NOMO-1 treated with DMSO at 0.1 percent for 48 hours (cell line): Measurements from ENCODE around the gene NELFE.
A peak's percentile ranks its signal among the peaks of the same experiment; 100 is the strongest.
"Not testable (repeated sequence)": the region's sequence is repeated elsewhere in the genome, so short reads cannot be mapped to it uniquely, and the experiment has no call there.

ENCODE experiments used
- DNase-seq: peaks from one replicate; lab custom pipeline; 2025; ENCODE audit not compliant: unreplicated experiment; lab: John Stamatoyannopoulos, UW

Gene NELFE

DNA sequence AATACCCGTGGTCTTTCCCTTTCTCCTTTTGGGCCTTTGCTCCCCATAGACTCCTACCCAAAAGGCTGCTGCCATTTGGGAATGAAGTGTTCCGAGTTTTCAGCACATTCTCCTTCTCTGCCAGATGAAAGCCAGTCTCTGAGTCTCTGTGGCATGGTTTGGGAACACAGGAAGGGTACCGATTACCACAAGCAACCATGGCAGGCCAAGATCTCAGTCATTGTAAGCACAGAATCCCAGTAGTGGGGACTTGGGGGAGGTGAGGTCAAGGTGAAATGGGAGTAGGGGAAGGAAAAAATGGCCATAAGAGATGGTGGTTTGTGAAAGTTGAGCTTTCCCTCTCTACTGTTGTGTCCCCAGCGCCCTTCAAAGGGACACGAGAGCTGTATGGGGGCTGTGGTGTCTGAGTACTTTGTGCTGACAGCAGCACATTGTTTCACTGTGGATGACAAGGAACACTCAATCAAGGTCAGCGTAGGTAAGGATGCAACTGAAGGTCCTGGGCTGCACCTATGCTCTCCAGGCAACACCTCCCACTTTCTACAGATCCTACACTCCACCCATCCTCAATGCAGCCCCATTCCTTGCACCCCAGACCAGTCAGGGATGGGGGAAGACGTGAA, 8.7 kb downstream of the NELFE start:
- no peak for DNase-seq

DNA sequence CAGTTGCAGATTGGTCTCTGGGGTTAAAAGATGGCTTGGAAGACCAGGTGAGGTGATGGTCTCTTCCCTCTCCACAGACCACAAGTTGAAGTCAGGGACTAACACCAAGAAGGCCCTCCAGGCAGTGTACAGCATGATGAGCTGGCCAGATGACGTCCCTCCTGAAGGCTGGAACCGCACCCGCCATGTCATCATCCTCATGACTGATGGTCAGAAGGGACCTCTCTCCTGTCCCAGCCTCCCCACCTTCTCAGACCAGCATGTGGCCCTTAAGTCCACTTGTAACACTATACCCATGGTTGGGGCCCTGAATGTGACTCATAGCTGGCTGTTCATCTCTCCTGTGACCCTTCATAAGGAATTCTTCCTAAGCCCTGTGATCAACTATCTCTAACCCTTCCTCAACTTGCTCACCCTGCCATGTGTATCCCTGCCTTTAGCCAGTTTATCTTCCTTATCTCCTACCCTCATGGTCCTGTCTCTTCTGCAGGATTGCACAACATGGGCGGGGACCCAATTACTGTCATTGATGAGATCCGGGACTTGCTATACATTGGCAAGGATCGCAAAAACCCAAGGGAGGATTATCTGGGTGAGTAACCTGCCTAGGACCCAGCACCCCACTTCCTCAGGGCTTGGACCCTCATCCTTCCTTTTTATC, 9.9 kb downstream of the NELFE start:
- DNase-seq = no peak

GRCh38 chr6:31948306-31948705, 10.5 kb downstream of the NELFE start:
- no peak for DNase-seq

- DNase-seq = no peak
Measured at GRCh38 chr6:31947864-31948263, 10.9 kb downstream of the NELFE start.

DNA sequence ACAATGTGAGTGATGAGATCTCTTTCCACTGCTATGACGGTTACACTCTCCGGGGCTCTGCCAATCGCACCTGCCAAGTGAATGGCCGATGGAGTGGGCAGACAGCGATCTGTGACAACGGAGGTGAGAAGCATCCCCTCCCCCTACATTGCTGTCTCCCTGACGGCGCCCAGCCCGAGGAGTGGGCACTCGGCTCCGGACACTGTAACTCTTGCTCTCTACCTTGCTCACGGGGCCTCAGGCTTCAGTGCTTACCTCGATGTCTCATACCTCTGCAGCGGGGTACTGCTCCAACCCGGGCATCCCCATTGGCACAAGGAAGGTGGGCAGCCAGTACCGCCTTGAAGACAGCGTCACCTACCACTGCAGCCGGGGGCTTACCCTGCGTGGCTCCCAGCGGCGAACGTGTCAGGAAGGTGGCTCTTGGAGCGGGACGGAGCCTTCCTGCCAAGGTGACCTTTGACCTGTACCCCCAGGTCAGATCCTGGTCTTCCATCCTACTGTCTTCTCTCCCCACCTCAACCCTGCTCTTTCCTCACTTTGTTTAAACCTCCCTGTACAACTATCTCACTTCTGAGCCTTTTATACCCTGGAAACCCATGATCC, 11.6 kb downstream of the NELFE start:
- DNase-seq = no peak

GRCh38 chr6:31946370-31946885, 12.3 kb downstream of the NELFE start:
- DNase-seq = no peak

- DNase-seq = no peak
Measured at GRCh38 chr6:31945507-31946369, 13.0 kb downstream of the NELFE start, which contains the start of gene CFB. CFB (plus strand) TSS chr6:31946095; CDS start chr6:31946222, 127 bp downstream.

DNA sequence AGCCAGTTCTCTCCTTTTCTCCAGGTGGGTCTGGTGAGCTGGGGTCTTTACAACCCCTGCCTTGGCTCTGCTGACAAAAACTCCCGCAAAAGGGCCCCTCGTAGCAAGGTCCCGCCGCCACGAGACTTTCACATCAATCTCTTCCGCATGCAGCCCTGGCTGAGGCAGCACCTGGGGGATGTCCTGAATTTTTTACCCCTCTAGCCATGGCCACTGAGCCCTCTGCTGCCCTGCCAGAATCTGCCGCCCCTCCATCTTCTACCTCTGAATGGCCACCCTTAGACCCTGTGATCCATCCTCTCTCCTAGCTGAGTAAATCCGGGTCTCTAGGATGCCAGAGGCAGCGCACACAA, 13.6 kb downstream of the NELFE start:
- no peak for DNase-seq

DNA sequence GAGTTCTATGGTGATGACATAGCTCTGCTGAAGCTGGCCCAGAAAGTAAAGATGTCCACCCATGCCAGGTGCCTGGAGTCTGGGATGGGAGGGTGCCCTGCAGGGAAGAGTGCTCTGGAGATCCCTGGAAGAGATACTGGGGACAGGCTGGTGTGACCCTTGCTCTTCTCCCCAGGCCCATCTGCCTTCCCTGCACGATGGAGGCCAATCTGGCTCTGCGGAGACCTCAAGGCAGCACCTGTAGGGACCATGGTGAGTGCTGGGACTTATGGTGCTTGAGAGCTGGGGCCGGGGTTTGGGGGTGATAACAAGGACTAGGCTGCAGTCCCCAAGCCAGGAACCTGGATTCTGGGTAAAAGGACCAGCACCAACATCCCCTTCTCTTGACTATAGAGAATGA, 15.0 kb downstream of the NELFE start:
- DNase-seq = no peak

DNA sequence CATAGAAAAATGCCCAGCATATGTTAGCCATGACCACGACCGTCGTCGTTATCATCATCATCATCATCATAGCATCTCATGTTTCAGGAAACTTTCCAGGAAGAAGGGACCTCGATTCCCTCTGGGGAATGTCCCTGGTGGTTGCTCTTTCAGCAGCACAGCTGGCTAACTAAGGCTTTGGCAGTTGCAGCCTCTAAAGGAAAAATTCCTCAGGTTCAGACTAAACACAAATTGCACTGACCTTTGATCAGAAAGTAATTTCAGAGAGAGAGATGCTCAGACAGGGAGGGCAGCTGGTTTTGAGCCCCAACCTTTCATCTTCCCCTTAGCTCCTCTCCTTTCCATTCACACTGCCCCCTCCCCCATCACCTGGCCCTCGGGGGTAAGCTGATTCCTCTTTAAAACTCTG, 18.5 kb downstream of the NELFE start:
- DNase-seq = no peak

GRCh38 chr6:31935823-31936222, 22.9 kb downstream of the NELFE start:
- DNase-seq = no peak

- DNase-seq = no peak
Measured at GRCh38 chr6:31935021-31935420, 23.8 kb downstream of the NELFE start.

- no peak for DNase-seq
Measured at GRCh38 chr6:31933537-31933936, 25.2 kb downstream of the NELFE start.

GRCh38 chr6:31932137-31932536, 26.6 kb downstream of the NELFE start:
- not testable (repeated sequence) for DNase-seq

DNA sequence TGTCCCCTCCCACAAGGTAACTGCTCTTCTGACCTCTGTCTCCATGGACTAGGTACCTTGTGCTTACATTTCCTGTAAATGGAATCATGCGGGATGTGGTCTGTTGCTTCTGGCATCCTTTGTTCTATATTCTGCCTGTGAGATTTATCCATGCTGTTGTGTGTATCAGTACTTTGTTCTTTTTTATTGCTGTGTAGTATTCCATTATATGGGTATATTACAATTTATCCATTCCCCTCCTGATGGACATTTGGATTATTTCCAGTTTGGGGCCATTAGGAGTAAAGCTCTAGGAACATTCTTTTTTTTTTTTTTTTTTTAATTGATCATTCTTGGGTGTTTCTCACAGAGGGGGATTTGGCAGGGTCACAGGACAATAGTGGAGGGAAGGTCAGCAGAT, 27.8 kb downstream of the NELFE start:
- no peak for DNase-seq

- no peak for DNase-seq
Measured at GRCh38 chr6:31928672-31928939, 30.2 kb downstream of the NELFE start.

GRCh38 chr6:31927863-31928671, 30.7 kb downstream of the NELFE start:
- no peak for DNase-seq

- no peak for DNase-seq
Measured at GRCh38 chr6:31927242-31927862, 31.4 kb downstream of the NELFE start, which contains the start of gene C2. C2 (plus strand) TSS chr6:31927717; CDS start chr6:31927753, 36 bp downstream.

GRCh38 chr6:31922942-31923341, 35.8 kb downstream of the NELFE start:
- no peak for DNase-seq

DNA sequence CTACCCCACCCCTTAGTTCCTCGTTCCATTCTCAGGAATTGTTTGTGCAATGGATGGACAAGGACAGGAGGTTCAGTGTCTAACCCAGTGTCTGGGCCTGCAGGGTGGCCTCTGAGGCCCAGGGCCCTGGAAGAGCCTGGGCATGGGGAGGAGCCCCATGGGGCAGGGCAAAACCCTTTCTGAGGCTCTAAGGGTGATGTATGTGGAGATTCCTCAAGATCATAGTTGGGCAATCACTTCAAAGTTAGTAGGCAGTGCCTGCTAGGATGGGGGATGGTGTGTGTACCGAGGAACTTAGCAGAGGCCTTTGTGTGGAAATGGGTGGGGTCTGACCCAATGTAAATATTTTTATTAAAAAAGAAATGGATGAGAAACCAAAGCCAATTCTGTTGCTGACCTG, 38.0 kb downstream of the NELFE start:
- peak; percentile 61 for DNase-seq
